IMR-90 (cell line): ENCODE results near the gene PCYT1A. TPM values are rescaled to one million over a fixed set of nuclear protein-coding genes. Genes with fewer than 3 reads are reported as not detected.

Experiments used
- ATAC-seq: fragments of 200-7000 bp; cut with Tn5 transposase; 2 replicates; pipeline ENCODE4 v1.9.1; 2020; ENCODE audit warnings: low read depth, mild to moderate bottlenecking, moderate library complexity
- BruUV-seq: library from RNA; stranded (reverse); fragments of 400-500 nt; replicated peaks from 2 replicates; lab custom pipeline; 2021; lab: Mats Ljungman, UMichigan
- CTCF ChIA-PET: fragments of 300-600 bp; formaldehyde crosslinking; extraction: SDS; loops from one replicate; lab custom pipeline; 2021; ENCODE audit warnings: antibody characterized with exemption; lab: Yijun Ruan, JAX
- POLR2A ChIA-PET: fragments of 300-600 bp; sonication (Branson Sonifier 250); formaldehyde crosslinking; loops from one replicate; lab custom pipeline; 2022; ENCODE audit warnings: antibody characterized with exemption; ENCODE audit not compliant: unreplicated experiment; lab: Charles Lee
- DNase-seq: peaks from one replicate; pipeline ENCODE4 v3.0.0; 2013
- H2AFZ ChIP-seq: replicated peaks from 2 replicates; pipeline ENCODE3; 2013; ENCODE audit warnings: low read length, mild to moderate bottlenecking; ENCODE audit not compliant: poor library complexity
- H2AK5ac ChIP-seq: 2 replicates; pipeline ENCODE4 v1.6.1; 2013; ENCODE audit warnings: low read depth, low read length, inconsistent platforms
- H2AK9ac ChIP-seq: replicated peaks from 2 replicates; pipeline ENCODE3; 2013; ENCODE audit warnings: mild to moderate bottlenecking, low read depth, low read length, moderate library complexity; ENCODE audit not compliant: poor library complexity
- H2BK120ac ChIP-seq: 2 replicates; pipeline ENCODE4 v1.6.1; 2013; ENCODE audit warnings: low read depth, low read length, inconsistent platforms
- H2BK15ac ChIP-seq: 3 replicates; pipeline ENCODE4 v1.6.1; 2013; ENCODE audit warnings: low read depth, low read length, inconsistent platforms
- H2BK20ac ChIP-seq: 2 replicates; pipeline ENCODE4 v1.6.1; 2013; ENCODE audit warnings: low read depth, mild to moderate bottlenecking, inconsistent platforms, low read length, moderate library complexity
- H2BK5ac ChIP-seq: 2 replicates; pipeline ENCODE4 v1.6.1; 2013; ENCODE audit warnings: mild to moderate bottlenecking, low read depth, low read length, inconsistent platforms; ENCODE audit not compliant: poor library complexity, severe bottlenecking
- H3K14ac ChIP-seq: replicated peaks from 2 replicates; pipeline ENCODE4 v1.6.1; 2013; ENCODE audit warnings: low read depth, low read length, inconsistent platforms
- H3K18ac ChIP-seq: 2 replicates; pipeline ENCODE4 v1.6.1; 2013; ENCODE audit warnings: low read depth, low read length, control low read depth
- H3K23ac ChIP-seq: 2 replicates; pipeline ENCODE4 v1.6.1; 2013; ENCODE audit warnings: low read depth, low read length, inconsistent platforms
- H3K27ac ChIP-seq: 2 replicates; pipeline ENCODE4 v1.5.1; 2013; ENCODE audit warnings: mild to moderate bottlenecking, control low read depth, low read length; ENCODE audit not compliant: insufficient read depth
- H3K27me3 ChIP-seq: 2 replicates; pipeline ENCODE4 v1.6.1; 2013; ENCODE audit warnings: low read length; ENCODE audit not compliant: control insufficient read depth, insufficient read depth
- H3K36me3 ChIP-seq: 2 replicates; pipeline ENCODE4 v1.6.1; 2013; ENCODE audit warnings: low read length, mixed read lengths; ENCODE audit not compliant: control insufficient read depth, insufficient read depth
- H3K4ac ChIP-seq: 2 replicates; pipeline ENCODE4 v1.6.1; 2013; ENCODE audit warnings: low read depth, low read length, inconsistent platforms
- H3K4me1 ChIP-seq: 2 replicates; pipeline ENCODE4 v1.6.1; 2013; ENCODE audit warnings: low read length, mixed read lengths; ENCODE audit not compliant: control insufficient read depth, insufficient read depth
- H3K4me2 ChIP-seq: 2 replicates; pipeline ENCODE4 v1.6.1; 2013; ENCODE audit warnings: low read depth, mild to moderate bottlenecking, control low read depth, low read length, moderate library complexity
- H3K4me3 ChIP-seq: 2 replicates; pipeline ENCODE4 v1.5.1; 2013; ENCODE audit warnings: low read depth, mild to moderate bottlenecking, control low read depth, low read length, moderate library complexity; ENCODE audit not compliant: insufficient read depth
- H3K56ac ChIP-seq: 2 replicates; pipeline ENCODE4 v1.6.1; 2013; ENCODE audit warnings: low read length, inconsistent platforms; ENCODE audit not compliant: insufficient read depth; ENCODE audit errors: extremely low read depth
- H3K79me1 ChIP-seq, 2 experiments: 2 replicates each; pipeline ENCODE4 v1.6.1; 2013; ENCODE audit warnings: low read length in 2 of 2, inconsistent platforms in 1 of 2, low read depth in 1 of 2
- H3K9ac ChIP-seq: 2 replicates; pipeline ENCODE4 v1.6.1; 2013; ENCODE audit warnings: low read depth, low read length, control low read depth
- H3K9me1 ChIP-seq: 2 replicates; pipeline ENCODE4 v1.6.1; 2013; ENCODE audit warnings: low read length, inconsistent platforms; ENCODE audit not compliant: insufficient read depth
- H3K9me3 ChIP-seq: 2 replicates; pipeline ENCODE4 v1.6.1; 2013; ENCODE audit warnings: low read length; ENCODE audit not compliant: control insufficient read depth, insufficient read depth
- H4K20me1 ChIP-seq: 2 replicates; pipeline ENCODE4 v1.6.1; 2013; ENCODE audit warnings: low read length, inconsistent platforms; ENCODE audit not compliant: insufficient read depth
- H4K5ac ChIP-seq: 2 replicates; pipeline ENCODE4 v1.6.1; 2013; ENCODE audit warnings: mild to moderate bottlenecking, low read depth, low read length, control low read depth
- H4K8ac ChIP-seq, 2 experiments: 2 replicates each; pipeline ENCODE4 v1.6.1; 2013; ENCODE audit warnings: low read depth in 2 of 2, low read length in 2 of 2, control low read depth in 1 of 2, inconsistent platforms in 1 of 2
- H4K91ac ChIP-seq: 2 replicates; pipeline ENCODE4 v1.6.1; 2013; ENCODE audit warnings: low read depth, low read length, inconsistent platforms; ENCODE audit not compliant: insufficient read depth
- CEBPB ChIP-seq: IDR thresholded peaks from 2 replicates; pipeline ENCODE4 v1.6.1; 2012; ENCODE audit warnings: low read depth, low read length, improper control_type of control experiment
- CHD1 ChIP-seq: IDR thresholded peaks from 2 replicates; pipeline ENCODE4 v1.6.1; 2012; ENCODE audit warnings: low read depth, low read length, improper control_type of control experiment
- CTCF ChIP-seq: conservative IDR thresholded peaks from 2 replicates; pipeline ENCODE4 v1.5.1; 2012; ENCODE audit warnings: mild to moderate bottlenecking, low read depth, low read length, improper control_type of control experiment
- ELK1 ChIP-seq: fragments of 150-350 bp; IDR thresholded peaks from 2 replicates; pipeline ENCODE4 v1.6.1; 2016; ENCODE audit warnings: low read depth, mild to moderate bottlenecking, low read length, moderate library complexity, borderline replicate concordance
- FOS ChIP-seq: fragments of 150-350 bp; IDR thresholded peaks from 2 replicates; pipeline ENCODE4 v1.6.1; 2016; ENCODE audit warnings: low read depth, low read length
- MXI1 ChIP-seq: IDR thresholded peaks from 2 replicates; pipeline ENCODE4 v1.6.1; 2012; ENCODE audit warnings: low read depth, mild to moderate bottlenecking, low read length, moderate library complexity, borderline replicate concordance
- NFE2L2 ChIP-seq: fragments of 150-350 bp; IDR thresholded peaks from 2 replicates; pipeline ENCODE4 v1.6.1; 2016; ENCODE audit warnings: low read depth, mild to moderate bottlenecking, low read length
- POLR2A ChIP-seq: IDR thresholded peaks from 2 replicates; pipeline ENCODE4 v1.6.1; 2012; ENCODE audit warnings: mild to moderate bottlenecking, low read depth, low read length
- RAD21 ChIP-seq: IDR thresholded peaks from 2 replicates; pipeline ENCODE4 v1.6.1; 2012; ENCODE audit warnings: low read length, improper control_type of control experiment
- RFX5 ChIP-seq: IDR thresholded peaks from 2 replicates; pipeline ENCODE4 v1.8.0; 2012; ENCODE audit warnings: low read depth, mild to moderate bottlenecking, low read length, moderate library complexity
- SMC3 ChIP-seq: fragments of 150-350 bp; IDR thresholded peaks from 2 replicates; pipeline ENCODE4 v1.6.1; 2016; ENCODE audit warnings: low read depth, mild to moderate bottlenecking, antibody characterized with exemption, low read length, moderate library complexity
- WGBS, 2 experiments: methylation state at CpG; one replicate each; pipeline versions ENCODE4 v1.1.5 to v1.1.7; 2013; ENCODE audit warnings: missing lambda C conversion rate in 2 of 2; ENCODE audit not compliant: insufficient read length in 1 of 2; ENCODE audit errors: extremely low coverage in 2 of 2; 5-methylcytosine and 5-hydroxymethylcytosine counted together
- dilution Hi-C: fragments of 300-500 bp; cut with HindIII; formaldehyde crosslinking; loops from one replicate; pipeline ENCODE4 v1.14.3; 2018; ENCODE audit warnings: low sequenced_read_pairs; ENCODE audit not compliant: unreplicated experiment
- in situ Hi-C: fragments of 300-500 bp; cut with MboI; formaldehyde crosslinking; loops from 3 replicates; pipeline ENCODE4 v1.14.3; 2019; ENCODE audit warnings: low sequenced_read_pairs, inconsistent platforms, mixed read lengths
- intact Hi-C: fragments of 100-400 bp; cut with micrococcal nuclease; formaldehyde crosslinking; loops from 2 replicates; pipeline ENCODE4 v1.10.0; 2022
- polyA plus RNA-seq, 3 experiments: library from polyadenylated mRNA; depleted of rRNA; stranded (reverse); fragments of >200 nt; gene quantifications; 2 replicates each; pipeline ENCODE4 v1.2.3, GENCODE V29; 2012; ENCODE audit warnings: low replicate concordance in 1 of 3
- total RNA-seq: library from RNA; depleted of rRNA; stranded (reverse); fragments of >200 nt; gene quantifications from 2 replicates; pipeline ENCODE4 v1.2.3, GENCODE V29; 2012

Gene PCYT1A
- total and polyA plus RNA-seq, 2 of the 4 experiments (the other 2 are of a cell fraction): 62.8 to 127 TPM

- Histone ChIP-seq H3K27ac (no peak overlapping the region), H2BK15ac (no peak overlapping the region), H3K27me3 (peaks cover 9% of the 10 kb centered on the region; the same call in 1 of the 2 replicates), H3K4me3 (no peak overlapping the region), H4K8ac (no peak overlapping the region), H3K4me1 (0 out of 2 replicates have a peak, but pooled peaks cover 2% of the 10 kb centered on the region), H3K56ac (no peak overlapping the region), H4K91ac (no peak overlapping the region), H3K36me3 (no peaks in the 10 kb centered on the region), H3K18ac (no peak overlapping the region), H4K5ac (no peak overlapping the region), H3K79me1 (no peaks in the 10 kb centered on the region), H3K4ac (no peak overlapping the region), H3K4me2 (no peak overlapping the region), H4K20me1 (no peaks in the 10 kb centered on the region; the same call in 1 of the 2 replicates), H3K14ac (no peak overlapping the region; the same call in 1 of the 2 replicates), H2AK5ac (no peak overlapping the region), H3K9me3 (no peaks in the 10 kb centered on the region), H2AK9ac (no peak overlapping the region), H3K9me1 (0 out of 2 replicates have a peak, but pooled peaks cover 3% of the 10 kb centered on the region), H3K23ac (no peak overlapping the region), H2BK5ac (no peak overlapping the region), H3K9ac (no peak overlapping the region), H2AFZ (no peak overlapping the region), H2BK20ac (no peak overlapping the region), H2BK120ac (no peak overlapping the region)
- intact Hi-C loops: no loop called here
- no peak for DNase-seq
- ATAC-seq: no peak
- POLR2A ChIA-PET: no interaction called here
- WGBS, 2 experiments: 90% methylated on average over 4 of the region's 12 CpGs; no CpG with 5 or more reads in 1 of the 2 experiments
- CTCF ChIA-PET: no interaction called here
- in situ Hi-C loops: no loop called here
- no TSS peak for BruUV-seq
- dilution Hi-C loops: no loop called here
- TF ChIP-seq MXI1 (no peak), ELK1 (no peak), SMC3 (no peak), FOS (no peak), RAD21 (no peak), POLR2A (no peak), NFE2L2 (no peak), CEBPB (no peak), CTCF (no peak), RFX5 (no peak), CHD1 (no peak)
Observed at GRCh38 chr3:196217307-196218154, 70.0 kb downstream of the PCYT1A start.
